H4 (cell line): ENCODE results near the gene DTHD1. TPM values are rescaled to one million over a fixed set of nuclear protein-coding genes. Genes with fewer than 3 reads are reported as not detected.

Experiments
- DNase-seq: peaks from one replicate; pipeline ENCODE4 v3.0.0-alpha.2; 2015; ENCODE audit warnings: low spot score
- total RNA-seq: library from RNA; depleted of rRNA; stranded (reverse); fragments of >200 nt; shearing (Covaris generic); gene quantifications from 2 replicates; pipeline ENCODE4 v1.2.3, GENCODE V29; 2014

DTHD1 gene
- total RNA-seq, 1 experiment from 2014 or later = not detected

DNA sequence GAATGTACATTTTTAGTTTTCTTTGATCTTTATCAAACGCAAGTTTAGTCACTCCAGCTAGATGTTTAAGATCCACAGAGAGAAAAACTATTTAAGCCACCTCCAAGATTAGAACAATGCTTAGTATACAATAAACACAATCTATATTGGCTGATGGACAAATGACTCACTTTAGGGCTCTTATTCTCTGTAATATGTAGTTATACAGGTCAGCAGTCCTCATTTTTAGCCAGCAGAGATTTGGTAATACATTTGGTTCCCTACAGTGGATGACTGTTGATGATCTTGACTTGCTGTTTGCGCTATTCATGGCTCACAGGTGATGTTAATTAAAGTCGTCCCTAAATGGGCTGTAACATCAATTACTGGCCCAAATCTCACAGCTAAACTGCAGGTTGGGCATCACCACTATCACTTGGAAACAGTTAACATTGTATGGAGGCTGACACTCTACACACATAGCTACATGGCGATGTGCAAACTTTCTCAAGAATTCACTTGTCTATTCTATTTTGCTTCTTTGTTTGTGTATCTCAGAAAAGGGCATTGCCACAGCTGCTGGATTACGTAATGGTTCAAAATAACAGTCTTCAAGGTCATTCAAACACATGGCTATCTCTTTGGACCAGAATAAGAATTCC, 11.8 kb upstream of the DTHD1 start:
- DNase-seq = no peak

DNA sequence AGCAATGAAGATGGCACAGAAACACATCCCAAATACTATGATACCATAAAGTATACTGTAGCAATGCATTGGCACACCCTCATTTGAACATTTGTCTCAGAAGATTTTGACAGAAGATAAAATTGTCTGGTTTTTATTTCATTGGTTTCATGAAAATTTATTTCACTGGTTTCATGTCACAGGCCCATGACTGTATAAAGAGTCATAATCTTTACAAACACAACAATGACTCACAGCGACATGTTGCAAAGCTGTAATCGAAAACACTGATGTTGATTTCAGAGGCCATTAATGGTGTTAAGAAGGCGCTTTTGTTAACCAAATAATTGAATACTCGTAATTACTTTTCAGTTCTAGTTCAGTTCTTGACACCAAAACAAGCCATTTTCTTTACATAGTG, 8.1 kb upstream of the DTHD1 start:
- peak; percentile 25 for DNase-seq

- DNase-seq = no peak
These were observed 7.3 kb upstream of the DTHD1 start for GRCh38 chr4:36274158-36274557.

- DNase-seq = no peak
These were observed 3.9 kb upstream of the DTHD1 start for GRCh38 chr4:36277533-36277932.

GRCh38 chr4:36278789-36279188, 2.6 kb upstream of the DTHD1 start:
- no peak for DNase-seq

DNA sequence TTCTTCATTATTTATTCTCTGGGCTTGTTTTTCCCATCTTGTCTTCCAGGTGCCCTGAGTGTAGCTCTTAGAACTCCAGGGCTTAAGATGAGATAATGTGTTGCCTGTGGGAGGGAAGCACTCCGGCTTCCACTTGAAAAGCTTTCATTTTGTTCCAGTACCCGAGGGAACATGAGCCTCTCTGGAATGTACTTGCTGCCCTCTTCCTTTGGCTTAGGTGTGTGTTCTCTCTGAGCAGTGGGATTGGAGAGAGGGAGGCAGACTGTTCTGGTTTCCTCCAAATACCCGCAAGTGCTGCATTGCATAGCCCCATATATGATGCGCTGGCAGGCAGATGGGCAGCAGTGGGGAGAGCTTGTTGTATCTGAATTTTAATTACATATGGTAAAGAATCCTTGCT, 861 bp upstream of the DTHD1 start:
- DNase-seq = no peak

- no peak for DNase-seq
These were observed 1.2 kb downstream of the DTHD1 start for GRCh38 chr4:36282503-36283030.

GRCh38 chr4:36283912-36284465, 2.6 kb downstream of the DTHD1 start:
- DNase-seq = no peak

DNA sequence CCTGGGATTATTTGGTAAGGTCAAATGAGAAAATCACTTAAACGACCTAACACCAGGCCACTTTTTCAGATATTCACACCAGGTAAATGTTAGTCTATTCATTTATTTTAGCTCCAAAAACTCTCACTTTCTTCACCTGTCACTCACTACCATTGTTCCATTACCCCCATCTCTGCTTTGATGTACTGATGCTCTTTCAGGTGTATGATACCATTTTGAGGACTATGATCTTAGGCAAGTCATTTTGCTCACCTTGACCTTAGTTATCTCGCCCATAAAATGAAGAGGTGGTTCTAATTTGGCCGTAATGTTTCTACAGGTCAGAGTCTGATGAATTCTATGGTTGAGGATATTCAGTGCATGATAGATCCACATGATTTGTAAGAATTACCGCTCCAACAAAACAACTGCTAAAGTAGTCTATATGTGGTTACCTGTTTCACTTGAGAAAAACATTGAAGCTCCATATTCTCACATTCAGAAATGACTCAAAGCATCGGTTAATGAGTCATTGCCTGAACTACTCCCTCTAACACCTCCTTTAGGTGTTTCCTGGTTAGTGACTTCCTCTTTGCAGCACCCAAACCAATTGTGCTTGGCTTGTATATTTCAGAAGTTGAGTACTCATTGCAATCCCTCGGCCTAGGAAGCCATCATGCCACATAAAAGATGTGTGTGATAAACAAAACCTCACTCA, 4.5 kb downstream of the DTHD1 start:
- peak; percentile 19 for DNase-seq

DNA sequence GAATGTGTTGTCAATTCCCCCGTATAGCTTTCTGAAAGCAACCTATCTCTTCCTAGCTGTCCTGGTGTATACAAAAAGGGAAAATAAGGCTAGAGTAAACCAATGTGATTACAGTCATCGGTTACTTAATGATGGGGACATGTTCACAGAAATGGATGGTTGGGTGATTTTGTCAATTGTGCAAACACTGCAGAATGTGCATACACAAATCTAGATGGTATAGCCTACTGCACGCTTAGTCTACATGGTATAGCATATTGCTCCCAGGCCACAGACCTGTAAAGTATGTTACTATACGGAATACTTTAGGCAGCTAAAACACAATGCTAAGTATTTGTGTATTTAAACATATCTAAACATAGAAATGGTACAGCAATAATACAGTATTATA, 5.1 kb downstream of the DTHD1 start:
- DNase-seq = no peak

GRCh38 chr4:36288731-36289426, 7.5 kb downstream of the DTHD1 start:
- DNase-seq = no peak

DNA sequence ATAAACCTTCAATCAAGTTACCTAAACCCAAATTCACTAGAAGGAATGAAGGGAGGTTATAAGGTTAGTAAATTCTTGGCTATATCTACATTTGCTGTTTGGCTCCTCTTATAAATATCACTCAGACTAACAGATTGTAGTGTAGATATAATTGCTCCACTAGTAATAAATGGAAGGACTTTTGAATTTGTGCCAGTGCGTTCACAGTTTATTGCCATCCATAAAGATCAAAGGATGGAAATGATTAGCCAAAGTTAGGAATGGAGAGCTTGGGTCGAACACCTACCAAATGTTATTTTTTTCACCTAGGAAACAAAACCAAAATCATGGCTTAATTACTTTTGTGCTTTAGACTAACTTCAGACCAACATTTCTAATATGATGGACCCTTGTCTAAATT, 9.2 kb downstream of the DTHD1 start:
- no peak for DNase-seq

DNA sequence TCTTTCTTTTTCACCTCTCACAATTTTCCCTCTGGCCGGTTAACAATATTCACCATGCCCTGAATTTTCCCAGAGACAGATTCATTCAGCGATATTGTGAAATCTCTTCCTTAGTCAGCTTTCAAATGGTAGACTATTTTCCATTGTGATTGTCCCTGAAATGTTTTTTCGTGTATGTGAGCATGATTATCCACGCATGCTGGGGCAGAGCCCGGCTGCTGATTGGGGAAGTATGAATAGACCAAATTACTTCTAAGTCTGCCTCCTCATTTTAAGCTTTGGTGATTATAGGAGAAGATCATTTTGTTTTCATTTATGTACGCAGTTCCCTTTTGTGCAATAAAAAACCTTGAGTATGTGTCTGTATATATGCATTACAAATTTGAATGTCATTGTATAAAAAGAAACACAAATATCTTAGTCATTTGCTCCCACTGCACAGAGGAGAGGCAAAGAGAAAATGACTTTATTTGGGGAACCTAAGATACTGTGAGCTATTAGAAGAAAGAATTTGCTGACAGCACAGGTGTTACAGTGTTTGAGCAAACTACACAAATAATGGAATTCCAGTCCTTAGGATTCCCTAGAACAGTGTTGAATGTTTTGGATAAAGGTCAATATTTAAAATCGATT, 11.3 kb downstream of the DTHD1 start:
- DNase-seq = no peak

GRCh38 chr4:36301127-36301526, 19.7 kb downstream of the DTHD1 start:
- no peak for DNase-seq

DNA sequence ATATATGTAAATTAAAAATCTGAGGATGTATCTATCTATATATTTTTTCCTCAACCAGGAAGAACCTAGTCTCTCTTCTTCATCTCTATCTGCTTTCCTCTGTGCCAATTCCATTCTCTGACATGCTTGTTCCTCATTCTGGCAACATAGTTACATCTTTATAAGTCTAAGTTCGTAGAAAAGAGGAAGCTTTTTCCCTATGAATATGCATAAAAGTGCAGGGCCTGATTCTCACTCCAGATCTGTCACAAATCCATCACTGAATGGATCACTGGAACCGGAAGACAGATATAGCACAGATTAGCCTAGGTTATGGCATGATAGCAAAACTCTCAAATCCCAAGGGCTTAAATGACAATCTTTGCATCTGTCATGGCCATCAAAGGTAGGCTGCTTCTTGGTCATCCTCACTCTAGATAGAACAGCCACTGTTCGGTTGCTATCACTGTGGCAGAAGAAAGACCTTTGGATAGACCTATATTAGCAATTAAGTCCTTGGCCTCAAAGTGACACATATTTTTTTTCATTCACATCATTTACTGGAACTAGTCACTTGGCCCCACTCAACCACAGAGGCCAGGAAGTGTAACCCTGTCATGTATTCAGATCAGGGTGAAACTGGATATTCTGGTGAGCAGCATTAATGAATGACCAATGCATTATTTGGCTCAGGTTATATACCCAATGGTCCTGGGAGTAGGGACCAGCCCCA, 22.2 kb downstream of the DTHD1 start:
- DNase-seq = no peak

GRCh38 chr4:36304138-36304681, 22.8 kb downstream of the DTHD1 start:
- no peak for DNase-seq

DNA sequence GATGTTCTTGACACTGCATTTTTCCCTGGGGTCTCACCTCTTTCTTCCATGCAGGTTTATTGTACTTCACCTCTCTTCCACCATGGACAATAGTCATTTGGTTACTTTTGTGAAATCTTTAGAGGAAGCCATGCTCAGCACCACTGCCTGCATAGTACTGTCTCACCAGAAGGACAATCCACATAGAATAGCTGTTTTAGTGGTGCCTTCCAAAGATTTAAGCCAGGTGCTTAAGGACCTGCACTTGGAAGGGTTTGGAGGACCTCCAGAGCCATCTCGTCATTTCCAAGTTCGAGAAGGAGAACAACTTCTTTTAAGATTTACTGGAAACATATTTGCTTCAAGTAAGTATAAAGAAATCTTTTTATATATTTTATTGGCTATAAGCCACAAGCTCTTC, 26.7 kb downstream of the DTHD1 start:
- DNase-seq = no peak

DNA sequence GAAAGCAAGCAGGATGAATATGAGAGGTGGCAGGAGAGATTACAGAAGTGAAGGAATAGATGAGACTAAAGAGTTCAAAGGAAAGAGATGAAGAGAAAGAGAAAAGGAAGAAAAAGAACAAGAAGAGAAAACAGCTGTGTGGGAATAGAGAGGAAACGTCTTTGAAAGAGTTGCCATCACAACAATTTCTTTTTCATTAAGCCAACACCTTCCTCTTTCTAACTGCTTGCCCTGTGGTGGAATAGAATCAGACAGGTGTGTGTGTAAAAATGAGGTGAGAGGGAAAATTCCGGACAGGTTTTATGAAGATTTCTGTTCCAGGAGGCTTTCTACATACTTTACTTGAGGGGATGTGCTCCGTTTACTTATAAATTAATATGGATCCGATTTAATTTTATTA, 28.8 kb downstream of the DTHD1 start:
- no peak for DNase-seq

GRCh38 chr4:36310793-36311192, 29.4 kb downstream of the DTHD1 start:
- DNase-seq = no peak

DNA sequence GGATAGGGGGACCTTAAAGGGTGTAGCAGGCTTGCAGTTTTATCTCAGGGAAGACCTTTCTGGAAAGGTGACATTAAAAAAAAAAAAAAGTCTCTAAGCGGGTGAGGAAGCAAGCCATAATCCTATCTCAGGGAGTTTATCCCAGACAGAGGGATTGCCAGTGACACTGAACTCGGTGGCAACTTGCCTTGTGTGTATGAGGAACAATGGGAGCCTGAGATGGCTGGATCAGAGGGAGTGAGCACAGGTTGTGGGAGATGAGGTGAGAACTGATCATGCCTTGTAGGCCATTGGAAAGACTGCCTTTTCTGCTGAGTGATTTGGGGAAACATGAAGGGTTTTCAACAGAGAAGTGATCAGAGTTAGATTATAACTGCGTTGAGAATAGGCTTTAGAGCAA, 31.1 kb downstream of the DTHD1 start:
- no peak for DNase-seq

DNA sequence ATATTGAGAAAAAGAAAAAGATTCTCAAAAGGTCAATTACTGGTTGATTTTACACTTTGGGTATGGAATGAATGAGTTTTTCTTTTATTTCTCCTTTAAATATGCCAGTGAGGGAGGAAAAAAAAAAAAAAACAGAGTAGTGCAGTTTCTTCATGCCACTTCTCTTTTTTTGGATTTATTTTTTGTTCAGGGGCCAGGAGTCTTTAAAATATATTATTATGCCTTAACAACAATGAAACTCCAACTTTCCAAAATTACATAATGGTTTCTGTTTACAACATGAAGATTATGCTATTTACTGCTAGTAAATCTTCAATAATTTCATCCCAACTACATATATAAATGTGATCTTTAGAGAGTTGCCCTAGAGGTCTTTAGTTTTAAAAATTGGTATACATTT, 31.9 kb downstream of the DTHD1 start:
- no peak for DNase-seq
